ENCODE data around the gene VPS4B. TPM values are rescaled to one million over a fixed set of nuclear protein-coding genes. Genes with fewer than 3 reads are reported as not detected.

VPS4B gene
- total RNA-seq, 1 donor from 2014 or later: 44.5 TPM

DNA sequence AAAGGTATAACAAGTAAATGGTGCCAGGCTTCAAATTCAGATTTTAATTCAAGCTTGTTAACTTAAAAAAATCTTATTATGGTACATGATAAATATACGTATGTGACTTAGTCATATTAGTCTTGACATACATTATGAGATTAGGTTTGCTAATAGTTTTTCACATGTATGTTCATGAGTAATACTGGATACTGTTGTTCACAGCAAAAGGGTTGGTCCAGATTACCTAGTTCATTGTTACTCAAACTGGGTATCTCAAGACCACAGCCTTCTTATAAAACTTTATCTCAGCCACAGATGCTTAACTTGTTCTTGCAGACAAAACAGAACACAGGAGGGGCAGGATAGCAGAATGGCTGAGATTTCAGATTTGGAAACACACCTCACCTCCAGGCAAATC, 26.8 kb downstream of the VPS4B start:
- H3K36me3 Mint-ChIP-seq (ENCODE audit: unreplicated experiment): no peaks in the 10 kb centered on the region
- H3K4me3 Mint-ChIP-seq (ENCODE audit: unreplicated experiment): no peak overlapping the region
- H3K4me1 Mint-ChIP-seq (ENCODE audit: low read depth, unreplicated experiment): no peaks in the 10 kb centered on the region
- no peaks in the 10 kb centered on the region for H3K9me3 Mint-ChIP-seq (ENCODE audit: unreplicated experiment)
- no peaks in the 10 kb centered on the region for H3K27me3 Mint-ChIP-seq (ENCODE audit: unreplicated experiment)
- no peak overlapping the region for H3K27ac Mint-ChIP-seq (ENCODE audit: unreplicated experiment)
- TF ChIP-seq, protein P1, sequence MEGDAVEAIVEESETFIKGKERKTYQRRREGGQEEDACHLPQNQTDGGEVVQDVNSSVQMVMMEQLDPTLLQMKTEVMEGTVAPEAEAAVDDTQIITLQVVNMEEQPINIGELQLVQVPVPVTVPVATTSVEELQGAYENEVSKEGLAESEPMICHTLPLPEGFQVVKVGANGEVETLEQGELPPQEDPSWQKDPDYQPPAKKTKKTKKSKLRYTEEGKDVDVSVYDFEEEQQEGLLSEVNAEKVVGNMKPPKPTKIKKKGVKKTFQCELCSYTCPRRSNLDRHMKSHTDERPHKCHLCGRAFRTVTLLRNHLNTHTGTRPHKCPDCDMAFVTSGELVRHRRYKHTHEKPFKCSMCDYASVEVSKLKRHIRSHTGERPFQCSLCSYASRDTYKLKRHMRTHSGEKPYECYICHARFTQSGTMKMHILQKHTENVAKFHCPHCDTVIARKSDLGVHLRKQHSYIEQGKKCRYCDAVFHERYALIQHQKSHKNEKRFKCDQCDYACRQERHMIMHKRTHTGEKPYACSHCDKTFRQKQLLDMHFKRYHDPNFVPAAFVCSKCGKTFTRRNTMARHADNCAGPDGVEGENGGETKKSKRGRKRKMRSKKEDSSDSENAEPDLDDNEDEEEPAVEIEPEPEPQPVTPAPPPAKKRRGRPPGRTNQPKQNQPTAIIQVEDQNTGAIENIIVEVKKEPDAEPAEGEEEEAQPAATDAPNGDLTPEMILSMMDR (IDR thresholded peaks at IDR 0.05; ENCODE audit: partially characterized antibody, unreplicated experiment): no peak
- DNase-seq: no peak

DNA sequence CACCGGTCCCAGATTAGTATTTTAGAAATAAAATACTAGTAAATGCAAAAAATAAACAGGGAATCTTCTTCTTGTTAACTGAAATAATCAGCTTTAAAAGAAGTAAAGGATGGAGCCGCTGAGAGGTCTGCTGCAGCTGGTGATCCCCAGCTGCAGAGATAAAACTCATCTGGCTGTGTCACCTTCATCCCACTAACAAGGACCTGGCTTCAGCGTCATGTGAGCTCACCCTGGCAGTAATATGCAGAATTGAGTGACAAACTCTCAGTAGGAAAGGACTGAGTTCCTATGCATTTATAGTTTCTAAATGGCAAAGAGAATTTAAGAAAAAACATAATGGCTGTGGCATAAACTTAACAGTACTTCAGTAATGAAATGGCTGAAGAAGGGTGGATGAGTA, 27.3 kb downstream of the VPS4B start:
- H3K36me3 Mint-ChIP-seq (ENCODE audit: unreplicated experiment): no peaks in the 10 kb centered on the region
- H3K4me3 Mint-ChIP-seq (ENCODE audit: unreplicated experiment): no peak overlapping the region
- no peak overlapping the region for H3K27ac Mint-ChIP-seq (ENCODE audit: unreplicated experiment)
- no peaks in the 10 kb centered on the region for H3K4me1 Mint-ChIP-seq (ENCODE audit: low read depth, unreplicated experiment)
- H3K9me3 Mint-ChIP-seq (ENCODE audit: unreplicated experiment): no peaks in the 10 kb centered on the region
- no peak for DNase-seq
- TF ChIP-seq, protein P1 (IDR thresholded peaks at IDR 0.05; ENCODE audit: partially characterized antibody, unreplicated experiment): no peak
- no peaks in the 10 kb centered on the region for H3K27me3 Mint-ChIP-seq (ENCODE audit: unreplicated experiment)

DNA sequence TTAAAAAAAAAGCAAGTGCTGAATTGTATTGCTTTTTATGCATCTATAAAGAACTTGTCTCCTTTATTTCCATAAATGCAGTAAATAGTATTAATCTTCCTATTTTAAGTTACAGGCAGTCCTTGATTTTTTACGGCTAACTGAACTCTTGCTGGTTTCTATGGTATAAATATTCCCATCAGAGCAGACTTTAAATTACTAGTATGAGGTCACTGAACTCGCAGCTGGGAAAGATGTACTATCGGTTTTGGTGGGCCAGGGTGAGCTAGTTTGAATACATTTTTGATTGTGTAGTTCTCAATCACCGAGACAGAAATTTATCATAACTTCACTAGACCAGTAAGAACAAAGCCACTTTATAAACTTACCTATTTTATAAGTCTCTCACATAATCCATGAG, 34.4 kb downstream of the VPS4B start:
- H3K36me3 Mint-ChIP-seq (ENCODE audit: unreplicated experiment): peaks cover 4% of the 10 kb centered on the region
- H3K27ac Mint-ChIP-seq (ENCODE audit: unreplicated experiment): no peak overlapping the region
- peaks cover 3% of the 10 kb centered on the region for H3K9me3 Mint-ChIP-seq (ENCODE audit: unreplicated experiment)
- H3K27me3 Mint-ChIP-seq (ENCODE audit: unreplicated experiment): no peaks in the 10 kb centered on the region
- TF ChIP-seq, protein P1 (IDR thresholded peaks at IDR 0.05; ENCODE audit: partially characterized antibody, unreplicated experiment): no peak
- no peak overlapping the region for H3K4me3 Mint-ChIP-seq (ENCODE audit: unreplicated experiment)
- no peaks in the 10 kb centered on the region for H3K4me1 Mint-ChIP-seq (ENCODE audit: low read depth, unreplicated experiment)
- no peak for DNase-seq

DNA sequence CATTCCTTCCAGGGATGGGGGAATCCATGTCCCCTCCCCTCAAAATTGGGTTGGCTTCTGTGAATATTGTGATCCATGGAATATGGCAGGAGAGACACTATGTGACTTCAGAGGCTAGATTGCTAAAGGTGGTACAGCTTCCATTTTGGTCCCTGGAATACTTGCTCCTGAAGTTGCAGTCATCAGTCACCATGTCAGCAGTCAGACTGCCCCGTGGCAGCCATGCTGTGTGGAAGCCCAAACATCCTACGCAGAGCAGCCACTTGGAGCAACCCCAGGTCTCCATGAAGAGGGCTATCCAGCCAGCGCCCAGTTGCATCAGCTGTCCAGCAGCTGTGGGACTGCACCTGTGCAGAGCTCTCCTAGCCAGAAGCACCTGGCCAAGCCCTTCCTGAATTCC, 39.4 kb downstream of the VPS4B start:
- peaks cover 4% of the 10 kb centered on the region for H3K36me3 Mint-ChIP-seq (ENCODE audit: unreplicated experiment)
- DNase-seq: no peak
- H3K9me3 Mint-ChIP-seq (ENCODE audit: unreplicated experiment): peaks cover 3% of the 10 kb centered on the region
- no peaks in the 10 kb centered on the region for H3K27me3 Mint-ChIP-seq (ENCODE audit: unreplicated experiment)
- no peaks in the 10 kb centered on the region for H3K4me1 Mint-ChIP-seq (ENCODE audit: low read depth, unreplicated experiment)
- H3K4me3 Mint-ChIP-seq (ENCODE audit: unreplicated experiment): no peak overlapping the region
- H3K27ac Mint-ChIP-seq (ENCODE audit: unreplicated experiment): no peak overlapping the region
- TF ChIP-seq, protein P1 (IDR thresholded peaks at IDR 0.05; ENCODE audit: partially characterized antibody, unreplicated experiment): no peak

DNA sequence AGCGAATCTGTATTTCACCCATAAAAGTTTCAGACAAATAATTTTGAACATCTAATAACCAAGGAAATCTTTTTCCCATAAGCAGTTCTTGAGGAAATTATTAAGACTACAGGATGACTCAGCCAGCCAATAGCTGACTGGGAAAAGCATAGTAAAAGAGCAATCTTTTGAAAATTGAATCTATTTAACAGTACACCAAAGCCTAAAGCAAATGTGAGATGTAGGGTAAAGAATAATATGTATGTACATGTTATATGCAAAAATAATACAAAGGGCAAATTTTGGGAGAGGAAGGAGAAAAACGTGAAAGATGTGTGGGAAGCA, 42.7 kb downstream of the VPS4B start:
- Mint-ChIP-seq H3K4me3 (ENCODE audit: unreplicated experiment) (no peak overlapping the region), H3K36me3 (ENCODE audit: unreplicated experiment) (peaks cover 4% of the 10 kb centered on the region), H3K4me1 (ENCODE audit: low read depth, unreplicated experiment) (no peaks in the 10 kb centered on the region), H3K9me3 (ENCODE audit: unreplicated experiment) (peaks cover 6% of the 10 kb centered on the region), H3K27me3 (ENCODE audit: unreplicated experiment) (no peaks in the 10 kb centered on the region), H3K27ac (ENCODE audit: unreplicated experiment) (no peak overlapping the region)
- DNase-seq: no peak
- TF ChIP-seq, protein P1 (IDR thresholded peaks at IDR 0.05; ENCODE audit: partially characterized antibody, unreplicated experiment): no peak

Measured in glutamatergic neuron (in vitro differentiated cells).